ENCODE measurements around the gene GFRA1.

GFRA1 gene

DNA sequence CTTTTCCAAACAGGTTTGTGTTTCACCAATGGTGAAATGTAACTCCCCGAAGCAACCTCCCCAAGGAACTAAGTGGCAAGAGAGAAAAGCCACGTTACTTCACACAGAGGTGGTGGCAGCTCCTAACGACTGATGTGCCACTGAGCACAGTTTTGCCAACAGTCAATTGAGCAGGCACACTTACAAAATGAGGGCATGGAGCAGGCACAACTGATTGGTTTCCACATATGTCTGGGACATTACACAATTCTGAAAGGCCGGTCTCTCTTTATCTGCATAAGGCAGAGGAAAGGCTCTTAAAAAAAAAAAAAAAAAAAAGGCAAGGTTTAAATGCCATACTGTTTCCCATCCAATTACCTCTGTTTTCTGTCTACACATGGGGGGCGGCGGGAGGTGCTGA lies 86.7 kb downstream of the GFRA1 start:
- no peaks in the 10 kb centered on the region for H3K36me3 ChIP-seq (ENCODE audit: low read length)
- H3K4me3 ChIP-seq (ENCODE audit: insufficient read depth, low read length, poor library complexity, severe bottlenecking): no peak overlapping the region
- no peak overlapping the region for H2AFZ ChIP-seq (ENCODE audit: low read depth, low read length, severe bottlenecking)
- H3K4me2 ChIP-seq (ENCODE audit: low read depth, low read length, poor library complexity, severe bottlenecking): no peak overlapping the region
- H3K9me3 ChIP-seq (ENCODE audit: insufficient read depth, low read length): no peaks in the 10 kb centered on the region
- no peak overlapping the region for H3K9ac ChIP-seq (ENCODE audit: low read length)
- H3K79me2 ChIP-seq (ENCODE audit: insufficient read depth, low read length): no peaks in the 10 kb centered on the region
- no peaks in the 10 kb centered on the region for H3F3A ChIP-seq (ENCODE audit: insufficient read depth)
- no peaks in the 10 kb centered on the region for H3K9me2 ChIP-seq (replicated peaks; ENCODE audit: insufficient read depth, low read length)
- no peaks in the 10 kb centered on the region for H3K27me3 ChIP-seq (ENCODE audit: low read length)
- no peak overlapping the region for H3K27ac ChIP-seq (ENCODE audit: low read depth, low read length)
- TF ChIP-seq, protein P1, sequence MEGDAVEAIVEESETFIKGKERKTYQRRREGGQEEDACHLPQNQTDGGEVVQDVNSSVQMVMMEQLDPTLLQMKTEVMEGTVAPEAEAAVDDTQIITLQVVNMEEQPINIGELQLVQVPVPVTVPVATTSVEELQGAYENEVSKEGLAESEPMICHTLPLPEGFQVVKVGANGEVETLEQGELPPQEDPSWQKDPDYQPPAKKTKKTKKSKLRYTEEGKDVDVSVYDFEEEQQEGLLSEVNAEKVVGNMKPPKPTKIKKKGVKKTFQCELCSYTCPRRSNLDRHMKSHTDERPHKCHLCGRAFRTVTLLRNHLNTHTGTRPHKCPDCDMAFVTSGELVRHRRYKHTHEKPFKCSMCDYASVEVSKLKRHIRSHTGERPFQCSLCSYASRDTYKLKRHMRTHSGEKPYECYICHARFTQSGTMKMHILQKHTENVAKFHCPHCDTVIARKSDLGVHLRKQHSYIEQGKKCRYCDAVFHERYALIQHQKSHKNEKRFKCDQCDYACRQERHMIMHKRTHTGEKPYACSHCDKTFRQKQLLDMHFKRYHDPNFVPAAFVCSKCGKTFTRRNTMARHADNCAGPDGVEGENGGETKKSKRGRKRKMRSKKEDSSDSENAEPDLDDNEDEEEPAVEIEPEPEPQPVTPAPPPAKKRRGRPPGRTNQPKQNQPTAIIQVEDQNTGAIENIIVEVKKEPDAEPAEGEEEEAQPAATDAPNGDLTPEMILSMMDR (IDR thresholded peaks at IDR 0.05; ENCODE audit: insufficient read depth, low read length, poor library complexity, severe bottlenecking): no peak
- TF ChIP-seq EZH2phosphoT487 (conservative IDR thresholded peaks at IDR 0.05; ENCODE audit: low read length): no peak
- no peaks in the 10 kb centered on the region for H4K20me1 ChIP-seq (ENCODE audit: low read depth, low read length)

DNA sequence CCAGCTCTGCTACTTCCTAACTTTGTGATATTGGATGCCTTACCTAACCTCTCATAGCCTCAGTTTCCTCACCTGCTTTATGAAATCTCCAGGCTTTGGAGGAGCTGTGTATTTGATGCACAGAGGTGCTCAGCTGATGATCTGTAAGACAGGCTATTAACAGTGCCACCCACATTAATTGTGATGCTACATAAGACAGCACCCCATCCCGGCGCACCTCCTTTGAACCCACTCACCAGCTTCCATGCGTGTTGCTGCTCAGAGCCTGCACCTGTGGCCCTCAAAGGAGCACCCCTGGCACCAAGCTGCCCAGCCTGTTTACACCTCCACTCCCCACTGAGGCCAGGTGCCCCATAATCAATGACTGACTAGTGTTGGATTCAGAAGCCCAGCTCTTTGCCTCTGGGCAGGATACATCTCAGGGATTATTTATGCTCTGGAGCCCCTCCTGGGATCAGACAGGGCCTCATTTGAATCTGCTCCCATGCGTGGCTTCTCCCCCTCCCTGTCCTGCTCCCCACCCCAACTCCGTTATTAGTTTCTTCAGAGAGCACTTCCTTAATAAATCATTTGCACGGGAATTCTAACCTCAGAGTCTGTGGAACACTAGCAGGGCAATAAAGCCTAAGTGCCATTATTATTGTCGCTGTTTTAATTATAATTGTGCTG lies 87.7 kb downstream of the GFRA1 start:
- Histone ChIP-seq H3K4me3 (ENCODE audit: insufficient read depth, low read length, poor library complexity, severe bottlenecking) (no peak overlapping the region), H3K9me2 (replicated peaks; ENCODE audit: insufficient read depth, low read length) (no peaks in the 10 kb centered on the region), H3K4me2 (ENCODE audit: low read depth, low read length, poor library complexity, severe bottlenecking) (no peak overlapping the region), H3K27ac (ENCODE audit: low read depth, low read length) (no peak overlapping the region), H3K9ac (ENCODE audit: low read length) (no peak overlapping the region), H3K27me3 (ENCODE audit: low read length) (no peaks in the 10 kb centered on the region), H2AFZ (ENCODE audit: low read depth, low read length, severe bottlenecking) (no peak overlapping the region), H3K36me3 (ENCODE audit: low read length) (no peaks in the 10 kb centered on the region), H3K9me3 (ENCODE audit: insufficient read depth, low read length) (no peaks in the 10 kb centered on the region), H4K20me1 (ENCODE audit: low read depth, low read length) (no peaks in the 10 kb centered on the region), H3F3A (ENCODE audit: insufficient read depth) (no peaks in the 10 kb centered on the region), H3K79me2 (ENCODE audit: insufficient read depth, low read length) (no peaks in the 10 kb centered on the region)
- TF ChIP-seq, protein P1 (IDR thresholded peaks at IDR 0.05; ENCODE audit: insufficient read depth, low read length, poor library complexity, severe bottlenecking): no peak
- TF ChIP-seq EZH2phosphoT487 (conservative IDR thresholded peaks at IDR 0.05; ENCODE audit: low read length): no peak

DNA sequence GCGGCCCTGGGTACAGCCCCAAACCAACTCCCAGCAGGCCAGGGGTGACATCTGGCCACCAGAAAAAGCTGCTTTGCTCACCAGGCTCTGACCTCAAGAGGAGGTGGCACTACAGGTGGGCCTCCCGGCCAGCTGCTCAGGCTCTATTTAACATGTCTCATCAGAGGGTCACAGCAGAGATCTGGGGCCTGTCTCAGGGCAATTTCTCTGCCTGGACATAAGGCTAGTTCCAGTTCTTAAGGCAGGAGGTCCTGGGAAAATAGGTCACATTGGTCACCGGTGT lies 88.6 kb downstream of the GFRA1 start:
- no peaks in the 10 kb centered on the region for H3K9me2 ChIP-seq (replicated peaks; ENCODE audit: insufficient read depth, low read length)
- H4K20me1 ChIP-seq (ENCODE audit: low read depth, low read length): no peaks in the 10 kb centered on the region
- no peaks in the 10 kb centered on the region for H3K36me3 ChIP-seq (ENCODE audit: low read length)
- no peak overlapping the region for H3K4me3 ChIP-seq (ENCODE audit: insufficient read depth, low read length, poor library complexity, severe bottlenecking)
- no peak overlapping the region for H3K9ac ChIP-seq (ENCODE audit: low read length)
- no peaks in the 10 kb centered on the region for H3K27me3 ChIP-seq (ENCODE audit: low read length)
- H3K27ac ChIP-seq (ENCODE audit: low read depth, low read length): no peak overlapping the region
- H2AFZ ChIP-seq (ENCODE audit: low read depth, low read length, severe bottlenecking): no peak overlapping the region
- H3K79me2 ChIP-seq (ENCODE audit: insufficient read depth, low read length): no peaks in the 10 kb centered on the region
- no peak for TF ChIP-seq EZH2phosphoT487 (conservative IDR thresholded peaks at IDR 0.05; ENCODE audit: low read length)
- TF ChIP-seq, protein P1 (IDR thresholded peaks at IDR 0.05; ENCODE audit: insufficient read depth, low read length, poor library complexity, severe bottlenecking): no peak
- no peaks in the 10 kb centered on the region for H3K9me3 ChIP-seq (ENCODE audit: insufficient read depth, low read length)
- no peak overlapping the region for H3K4me2 ChIP-seq (ENCODE audit: low read depth, low read length, poor library complexity, severe bottlenecking)
- no peaks in the 10 kb centered on the region for H3F3A ChIP-seq (ENCODE audit: insufficient read depth)
